HepG2 (cell line): ENCODE results near the gene TMEM108.

Experiments
- CEBPB ChIP-seq: IDR thresholded peaks from 2 replicates; pipeline ENCODE4 v1.6.1; 2011; ENCODE audit warnings: low read depth, low read length, improper control_type of control experiment, borderline replicate concordance
- CEBPG ChIP-seq: IDR thresholded peaks from 2 replicates; pipeline ENCODE4 v1.6.1; 2016
- CHD2 ChIP-seq: IDR thresholded peaks from 2 replicates; pipeline ENCODE4 v1.6.1; 2011; ENCODE audit warnings: low read depth, low read length, improper control_type of control experiment
- HNF4A ChIP-seq: sonication (generic); formaldehyde crosslinking; IDR thresholded peaks from 2 replicates; pipeline ENCODE4 v1.4.0; 2020; ENCODE audit warnings: missing genetic modification reagents
- NFIC ChIP-seq: IDR thresholded peaks from 2 replicates; pipeline ENCODE4 v1.6.1; 2012; ENCODE audit warnings: mild to moderate bottlenecking, low read length, inconsistent platforms
- PHF21A ChIP-seq: sonication (generic); formaldehyde crosslinking; IDR thresholded peaks from 2 replicates; pipeline ENCODE4 v1.5.0; 2020; ENCODE audit warnings: mild to moderate bottlenecking, missing genetic modification reagents
- POLR2AphosphoS5 ChIP-seq: IDR thresholded peaks from 2 replicates; pipeline ENCODE4 v1.6.1; 2012; ENCODE audit warnings: low read depth, low read length
- TCF12 ChIP-seq, 2 experiments: fragments of 450-650 bp in 1 of 2; sonication (generic) in 1 of 2; formaldehyde crosslinking in 1 of 2; IDR thresholded peaks; 2 replicates each; pipeline versions ENCODE4 v1.6.1 to v1.8.0; 2017 to 2022; ENCODE audit warnings: antibody characterized with exemption in 1 of 2, mild to moderate bottlenecking in 1 of 2, missing genetic modification reagents in 1 of 2, moderate library complexity in 1 of 2
- ZNF205 ChIP-seq: IDR thresholded peaks from 2 replicates; pipeline ENCODE4 v1.6.1; 2018; ENCODE audit warnings: missing biosample characterization, missing genetic modification reagents
- TF ChIP-seq, protein P1 (sequence below), 2 experiments: sonication (generic) in 1 of 2; formaldehyde crosslinking in 1 of 2; IDR thresholded peaks; 2 replicates each; pipeline versions ENCODE4 v1.5.1 to v1.6.1; 2011 to 2020; ENCODE audit warnings: borderline replicate concordance in 1 of 2, low read depth in 1 of 2, low read length in 1 of 2, mild to moderate bottlenecking in 1 of 2, missing genetic modification reagents in 1 of 2, moderate library complexity in 1 of 2
- TF ChIP-seq, protein P2 (sequence below): sonication (generic); formaldehyde crosslinking; IDR thresholded peaks from 2 replicates; pipeline ENCODE4 v1.5.0; 2020; ENCODE audit warnings: mild to moderate bottlenecking, missing genetic modification reagents, moderate library complexity

- TF ChIP-seq, protein P1, sequence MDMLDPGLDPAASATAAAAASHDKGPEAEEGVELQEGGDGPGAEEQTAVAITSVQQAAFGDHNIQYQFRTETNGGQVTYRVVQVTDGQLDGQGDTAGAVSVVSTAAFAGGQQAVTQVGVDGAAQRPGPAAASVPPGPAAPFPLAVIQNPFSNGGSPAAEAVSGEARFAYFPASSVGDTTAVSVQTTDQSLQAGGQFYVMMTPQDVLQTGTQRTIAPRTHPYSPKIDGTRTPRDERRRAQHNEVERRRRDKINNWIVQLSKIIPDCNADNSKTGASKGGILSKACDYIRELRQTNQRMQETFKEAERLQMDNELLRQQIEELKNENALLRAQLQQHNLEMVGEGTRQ (IDR thresholded peaks at IDR 0.05; ENCODE audit: low read depth, low read length): no peak
- TF ChIP-seq, protein P1 (CRISPR knock-in tag; IDR thresholded peaks at IDR 0.05; ENCODE audit: borderline replicate concordance): no peak
- TF ChIP-seq NFIC (no peak), TCF12 (IDR thresholded peaks at IDR 0.05) (no peak), TCF12 (CRISPR knock-in tag; IDR thresholded peaks at IDR 0.05) (no peak), POLR2AphosphoS5 (no peak), HNF4A (CRISPR knock-in tag) (no peak), PHF21A (CRISPR knock-in tag) (no peak), CEBPB (no peak), CEBPG (CRISPR knock-in tag) (no peak), ZNF205 (CRISPR knock-in tag) (no peak), CHD2 (no peak)
- TF ChIP-seq, protein P2, sequence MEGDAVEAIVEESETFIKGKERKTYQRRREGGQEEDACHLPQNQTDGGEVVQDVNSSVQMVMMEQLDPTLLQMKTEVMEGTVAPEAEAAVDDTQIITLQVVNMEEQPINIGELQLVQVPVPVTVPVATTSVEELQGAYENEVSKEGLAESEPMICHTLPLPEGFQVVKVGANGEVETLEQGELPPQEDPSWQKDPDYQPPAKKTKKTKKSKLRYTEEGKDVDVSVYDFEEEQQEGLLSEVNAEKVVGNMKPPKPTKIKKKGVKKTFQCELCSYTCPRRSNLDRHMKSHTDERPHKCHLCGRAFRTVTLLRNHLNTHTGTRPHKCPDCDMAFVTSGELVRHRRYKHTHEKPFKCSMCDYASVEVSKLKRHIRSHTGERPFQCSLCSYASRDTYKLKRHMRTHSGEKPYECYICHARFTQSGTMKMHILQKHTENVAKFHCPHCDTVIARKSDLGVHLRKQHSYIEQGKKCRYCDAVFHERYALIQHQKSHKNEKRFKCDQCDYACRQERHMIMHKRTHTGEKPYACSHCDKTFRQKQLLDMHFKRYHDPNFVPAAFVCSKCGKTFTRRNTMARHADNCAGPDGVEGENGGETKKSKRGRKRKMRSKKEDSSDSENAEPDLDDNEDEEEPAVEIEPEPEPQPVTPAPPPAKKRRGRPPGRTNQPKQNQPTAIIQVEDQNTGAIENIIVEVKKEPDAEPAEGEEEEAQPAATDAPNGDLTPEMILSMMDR (CRISPR knock-in tag): no peak
Observed at GRCh38 chr3:133162670-133163305, 124.6 kb downstream of the TMEM108 start.
